CD1c-positive myeloid dendritic cell (primary cell): ENCODE data around the gene MAGEA9B.
"Not testable (repeated sequence)": the region's sequence is repeated elsewhere in the genome, so short reads cannot be mapped to it uniquely, and the experiment has no call there.

Experiments
- DNase-seq: peaks from one replicate; pipeline ENCODE4 v3.0.0-alpha.2; 2016; ENCODE audit errors: extremely low spot score

Gene MAGEA9B, protein sequence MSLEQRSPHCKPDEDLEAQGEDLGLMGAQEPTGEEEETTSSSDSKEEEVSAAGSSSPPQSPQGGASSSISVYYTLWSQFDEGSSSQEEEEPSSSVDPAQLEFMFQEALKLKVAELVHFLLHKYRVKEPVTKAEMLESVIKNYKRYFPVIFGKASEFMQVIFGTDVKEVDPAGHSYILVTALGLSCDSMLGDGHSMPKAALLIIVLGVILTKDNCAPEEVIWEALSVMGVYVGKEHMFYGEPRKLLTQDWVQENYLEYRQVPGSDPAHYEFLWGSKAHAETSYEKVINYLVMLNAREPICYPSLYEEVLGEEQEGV

DNA sequence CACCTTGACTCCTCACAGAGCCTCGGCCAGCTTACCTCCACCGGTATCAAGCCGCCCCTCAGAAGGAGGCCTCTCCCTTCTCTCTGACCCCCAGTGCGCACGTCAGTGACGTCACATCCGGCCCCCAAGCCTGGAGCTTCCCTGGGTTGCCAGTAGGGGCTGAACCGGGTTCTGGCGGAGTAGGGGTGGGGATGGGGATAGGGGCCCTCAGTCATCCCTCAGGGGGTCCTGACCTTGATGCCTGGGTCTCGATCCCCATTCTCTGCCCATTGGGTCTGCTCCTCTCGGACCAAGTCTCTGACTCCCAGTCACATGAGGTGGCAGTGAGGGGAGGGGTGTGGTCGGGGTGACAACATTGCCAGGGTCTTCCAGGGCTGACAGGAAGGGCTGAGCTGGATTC lies at the start of gene MAGEA9B:
TSS of gene MAGEA9B (minus strand) at position 101 of the 400 bp plus-strand sequence. CDS start 4,280 bp downstream, outside the sequence.
- not testable (repeated sequence) for DNase-seq

DNA sequence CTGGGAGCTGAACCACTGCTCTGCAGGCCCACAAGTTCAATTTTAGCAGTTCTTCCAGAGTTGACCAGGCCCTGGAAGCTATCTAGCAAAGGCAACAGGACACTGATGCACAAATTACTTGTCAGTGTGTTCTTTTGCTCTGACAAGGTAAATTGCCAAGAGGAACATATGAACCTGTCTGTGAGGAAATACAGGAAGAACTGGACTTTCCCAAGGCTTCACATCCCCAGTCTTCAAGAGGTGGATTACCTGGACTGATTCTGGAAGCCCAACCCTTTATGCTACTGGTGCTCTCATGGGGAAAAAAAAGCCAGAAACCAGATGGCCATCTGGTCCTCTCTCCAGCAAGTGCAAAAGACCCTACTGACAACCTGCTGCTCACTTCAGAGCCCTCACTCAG lies 46.3 kb upstream of the MAGEA9B start:
- no peak for DNase-seq

DNA sequence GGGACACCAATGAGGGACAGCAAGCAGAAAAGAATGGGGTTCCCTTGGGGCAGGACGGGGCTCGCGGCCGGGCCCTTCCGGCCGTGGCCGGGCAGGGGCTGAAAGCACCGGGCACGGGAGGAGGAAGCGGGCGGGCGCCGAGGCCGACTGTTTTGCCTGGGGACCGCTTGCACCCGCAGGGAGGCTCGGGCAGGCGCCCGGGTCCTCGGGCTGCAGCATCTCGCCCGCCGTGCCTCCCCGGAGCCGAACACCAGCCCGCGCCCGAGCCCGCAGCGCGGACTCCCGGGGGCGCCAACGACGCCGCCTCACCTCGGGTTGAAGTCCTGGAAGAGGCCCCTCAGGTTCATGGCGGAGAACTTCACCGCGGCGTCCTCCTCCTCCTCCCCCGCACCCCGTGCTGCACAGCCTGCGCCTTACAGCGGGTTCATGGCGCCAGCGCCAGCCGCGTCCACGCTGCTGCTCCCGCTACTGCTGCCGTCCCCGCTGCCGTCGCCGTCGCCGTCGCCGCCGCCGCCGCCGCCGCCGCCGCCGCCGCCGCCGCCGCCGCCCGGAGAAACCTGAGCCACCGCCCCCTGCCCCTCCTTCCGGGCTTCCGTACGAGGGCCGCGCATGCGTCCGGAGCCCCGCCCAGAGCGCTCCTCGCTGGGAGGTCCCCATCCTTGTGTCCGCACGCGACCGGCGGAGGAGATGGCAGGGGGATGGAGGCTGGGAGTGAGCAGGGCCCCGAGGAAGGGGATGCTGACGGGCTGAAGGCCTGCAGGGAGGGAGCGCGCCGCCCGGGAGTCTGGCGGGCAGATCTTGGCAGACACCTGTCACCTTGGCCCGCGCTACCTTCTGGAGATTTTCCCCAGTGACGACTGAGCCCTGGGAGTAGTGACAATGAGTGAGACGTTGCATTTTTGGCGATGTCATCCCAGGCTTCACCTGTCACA lies 44.2 kb upstream of the MAGEA9B start, which contains the start of gene TMEM185A:
TSS of gene TMEM185A (minus strand) at position 559 of the 932 bp plus-strand sequence. CDS start at position 347, 212 bp downstream.
- DNase-seq = peak; percentile 67

DNA sequence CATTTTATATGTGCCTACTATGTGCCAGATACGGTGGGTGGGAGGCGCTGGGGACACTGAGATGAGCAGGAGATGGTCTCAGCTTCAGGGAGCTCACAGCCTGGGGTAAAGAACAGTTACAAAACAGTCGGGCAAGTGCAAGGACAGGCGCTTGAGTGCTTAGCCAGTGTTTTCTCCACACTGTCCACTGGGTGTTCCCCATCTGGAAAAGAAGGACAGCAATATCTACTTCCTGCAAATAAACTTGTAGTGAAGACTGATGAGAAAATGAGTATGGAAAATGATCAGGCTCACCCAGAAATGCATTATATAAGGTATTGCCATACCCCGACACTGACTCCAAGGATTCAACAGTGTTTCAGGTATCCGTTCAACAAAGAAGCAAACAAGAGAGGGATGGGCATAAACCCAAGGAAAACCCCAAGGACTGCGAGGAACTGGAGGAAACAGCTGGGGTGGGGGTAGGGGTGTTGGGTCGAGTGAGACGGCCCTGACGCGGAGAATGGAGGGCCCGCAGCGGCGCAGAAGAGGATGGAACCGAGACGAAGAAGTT lies 43.5 kb upstream of the MAGEA9B start:
- peak; percentile 15 for DNase-seq

DNA sequence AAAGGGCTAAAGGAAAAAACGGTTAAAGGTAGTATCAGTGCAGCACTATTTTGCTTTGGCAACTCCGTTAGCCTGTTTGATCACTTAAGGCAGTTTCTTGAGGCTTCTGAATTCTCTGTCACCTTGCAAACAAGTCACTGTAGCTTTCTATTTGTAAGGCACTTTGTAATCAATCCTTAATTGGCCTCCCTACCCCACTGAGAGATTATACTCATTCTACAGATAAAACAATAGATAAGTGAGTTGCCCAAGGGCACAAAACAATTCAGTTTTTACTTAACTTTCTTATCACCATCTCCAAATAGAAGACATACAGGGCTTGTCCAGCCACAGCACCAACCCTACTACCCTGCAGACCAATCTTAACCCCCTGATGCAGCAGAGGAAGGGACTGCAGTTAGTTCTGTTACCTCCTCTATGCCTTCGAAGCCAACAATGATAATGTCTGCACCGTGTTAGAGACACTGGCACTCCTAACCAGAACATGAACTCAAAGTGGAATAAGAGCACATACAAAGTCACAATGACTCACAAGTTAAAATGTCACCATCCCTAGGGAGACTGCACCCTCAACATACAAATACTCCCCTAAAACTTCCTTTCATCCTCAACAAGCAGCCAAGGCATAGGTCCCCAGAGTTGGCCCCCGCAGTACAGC lies 42.6 kb upstream of the MAGEA9B start:
- DNase-seq = no peak

DNA sequence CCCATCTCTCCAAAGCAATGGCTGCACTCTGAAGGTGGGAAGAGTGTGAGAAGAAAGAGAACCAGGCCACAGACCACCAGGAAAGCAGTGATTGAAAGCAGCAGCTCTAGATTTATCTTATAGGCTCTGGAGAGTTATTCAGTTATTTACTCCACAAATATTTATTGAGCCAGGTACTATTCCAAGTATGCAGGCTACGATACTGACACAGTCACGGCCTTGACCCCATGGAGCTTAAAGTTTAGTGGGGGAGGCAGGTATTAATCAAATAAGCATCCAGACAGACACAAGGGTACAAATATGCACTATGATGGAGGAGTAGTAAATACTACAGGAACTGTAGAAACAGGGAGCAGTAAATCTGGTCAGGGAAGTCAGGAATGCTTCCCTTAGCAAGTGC lies 41.5 kb upstream of the MAGEA9B start:
- DNase-seq = no peak

DNA sequence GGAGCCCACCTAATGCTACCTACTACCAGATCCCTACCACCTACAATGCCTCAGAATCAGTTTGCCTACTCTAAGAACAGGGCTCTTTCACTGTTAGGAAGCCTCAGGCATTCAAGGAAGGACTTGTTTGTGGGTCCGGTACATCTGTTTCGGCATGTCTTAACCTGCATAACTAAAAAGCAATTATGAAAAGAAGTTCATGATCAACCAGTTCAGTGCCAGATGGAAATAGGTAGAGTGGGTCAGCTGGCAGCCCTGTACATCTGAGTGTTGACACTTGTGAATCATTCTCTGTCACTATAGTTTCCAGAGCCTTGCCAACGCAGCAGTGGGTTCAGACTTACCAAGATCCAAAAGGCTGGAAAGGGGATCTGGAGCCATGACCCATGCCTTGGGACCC lies 41.0 kb upstream of the MAGEA9B start:
- no peak for DNase-seq

DNA sequence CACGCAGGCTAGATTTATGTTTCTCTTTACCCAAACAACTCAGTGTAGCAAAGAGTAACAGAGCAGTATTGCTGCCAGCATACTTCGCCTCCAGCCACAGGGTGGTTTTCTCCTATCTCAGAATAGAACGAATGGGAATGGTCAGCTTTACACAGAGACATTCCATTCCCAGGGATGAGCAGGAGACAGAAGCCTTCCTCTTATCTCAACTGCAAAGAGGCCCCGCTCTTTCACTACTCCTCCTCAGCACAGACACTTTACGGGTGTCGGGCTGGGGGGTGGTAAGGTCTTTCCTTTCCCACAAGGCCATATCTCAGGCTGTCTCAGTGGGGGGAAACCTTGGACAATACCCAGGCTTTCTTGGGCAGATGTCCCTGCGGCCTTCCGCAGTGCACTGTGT lies 39.6 kb upstream of the MAGEA9B start:
- not testable (repeated sequence) for DNase-seq

DNA sequence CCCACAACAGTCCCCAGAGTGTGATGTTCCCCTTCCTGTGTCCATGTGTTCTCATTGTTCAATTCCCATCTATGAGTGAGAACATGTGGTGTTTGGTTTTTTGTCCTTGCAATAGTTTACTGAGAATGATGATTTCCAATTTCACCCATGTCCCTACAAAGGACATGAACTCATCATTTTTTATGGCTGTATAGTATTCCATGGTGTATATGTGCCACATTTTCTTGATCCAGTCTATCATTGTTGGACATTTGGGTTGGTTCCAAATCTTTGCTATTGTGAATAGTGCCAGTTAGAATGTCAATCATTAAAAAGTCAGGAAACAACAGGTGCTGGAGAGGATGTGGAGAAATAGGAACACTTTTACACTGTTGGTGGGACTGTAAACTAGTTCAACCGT lies 32.4 kb upstream of the MAGEA9B start:
- DNase-seq = not testable (repeated sequence)

DNA sequence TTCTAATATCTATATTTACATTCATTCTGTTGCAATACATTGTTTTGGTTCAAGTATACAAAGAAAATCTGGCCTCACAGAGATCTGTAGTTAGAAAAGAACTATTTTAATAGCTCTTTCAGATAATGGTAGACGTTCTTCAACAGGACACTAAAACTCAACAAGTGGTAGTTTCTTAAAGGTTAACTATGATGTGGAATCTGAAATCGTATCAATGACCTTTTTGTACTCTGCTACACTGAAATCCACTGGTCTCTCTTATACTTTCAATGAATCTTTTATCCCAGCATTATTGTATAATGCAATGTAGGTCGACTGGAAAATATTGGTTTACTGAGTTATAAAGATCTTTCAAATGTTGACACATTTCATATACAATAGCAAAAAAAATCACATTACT lies 31.6 kb upstream of the MAGEA9B start:
- no peak for DNase-seq

DNA sequence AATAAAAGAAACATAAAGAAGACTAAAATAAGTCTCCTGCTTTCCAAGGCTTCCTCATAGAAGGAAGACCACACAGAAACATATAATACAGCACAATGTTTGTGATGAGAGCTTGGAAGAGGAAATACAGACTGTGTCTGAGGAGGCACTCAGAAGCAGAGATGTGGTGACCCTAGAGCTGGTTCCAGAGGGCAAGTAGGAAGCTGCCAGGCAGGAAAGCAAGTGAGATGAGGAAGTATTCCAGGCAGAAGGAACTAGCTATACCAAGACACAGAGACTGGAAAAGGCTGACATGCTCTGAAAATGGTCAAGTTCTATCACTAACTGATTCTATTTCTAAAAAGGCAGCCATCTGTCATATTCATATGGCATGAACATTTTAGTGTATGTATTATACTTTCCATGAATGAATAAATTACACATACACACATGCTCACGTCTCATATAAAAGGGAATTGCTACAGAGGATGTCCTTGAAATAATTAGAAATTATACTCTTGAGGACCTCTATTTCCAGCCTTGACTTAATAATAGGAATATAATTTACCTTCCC lies 24.4 kb upstream of the MAGEA9B start:
- peak; percentile 2 for DNase-seq

DNA sequence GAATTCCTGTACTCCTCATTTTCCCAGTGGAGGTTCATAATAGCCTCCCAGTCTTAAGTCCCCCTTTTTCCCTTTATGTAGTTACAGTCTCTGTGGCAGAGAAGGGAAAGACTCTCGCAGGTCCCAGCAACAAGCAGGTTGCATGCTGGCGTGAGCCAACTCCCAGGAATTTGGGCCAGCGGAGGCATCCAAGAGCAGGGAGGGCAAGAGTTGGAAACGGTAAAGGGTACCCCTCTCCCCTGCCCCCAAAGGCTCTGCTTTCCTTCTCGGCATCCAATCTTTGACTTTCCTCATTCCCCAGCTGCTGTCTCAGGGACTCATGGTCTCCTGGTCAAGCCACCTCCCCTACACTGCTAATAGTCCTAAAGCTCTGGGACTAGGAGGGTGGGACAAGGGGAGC lies 23.3 kb upstream of the MAGEA9B start:
- DNase-seq = no peak

DNA sequence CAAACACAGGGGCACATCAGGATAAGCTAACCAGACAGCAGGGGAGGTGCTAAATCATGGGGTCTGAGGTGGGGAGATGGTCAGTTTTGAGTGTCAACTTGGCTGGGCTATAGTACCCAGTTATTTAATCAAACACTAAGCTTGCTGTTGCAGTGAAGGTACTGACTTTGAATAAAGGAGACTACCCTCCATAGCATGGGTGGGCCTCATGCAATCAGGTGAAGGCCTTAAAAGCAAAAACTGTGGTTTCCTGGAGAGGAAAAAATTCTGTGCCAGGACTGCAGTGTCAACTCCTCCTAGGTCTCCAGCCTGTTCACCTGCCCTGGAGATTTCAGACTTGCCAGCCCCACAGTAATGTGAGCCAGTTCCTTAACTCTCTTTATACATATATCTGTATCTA lies 20.4 kb upstream of the MAGEA9B start:
- DNase-seq = no peak

DNA sequence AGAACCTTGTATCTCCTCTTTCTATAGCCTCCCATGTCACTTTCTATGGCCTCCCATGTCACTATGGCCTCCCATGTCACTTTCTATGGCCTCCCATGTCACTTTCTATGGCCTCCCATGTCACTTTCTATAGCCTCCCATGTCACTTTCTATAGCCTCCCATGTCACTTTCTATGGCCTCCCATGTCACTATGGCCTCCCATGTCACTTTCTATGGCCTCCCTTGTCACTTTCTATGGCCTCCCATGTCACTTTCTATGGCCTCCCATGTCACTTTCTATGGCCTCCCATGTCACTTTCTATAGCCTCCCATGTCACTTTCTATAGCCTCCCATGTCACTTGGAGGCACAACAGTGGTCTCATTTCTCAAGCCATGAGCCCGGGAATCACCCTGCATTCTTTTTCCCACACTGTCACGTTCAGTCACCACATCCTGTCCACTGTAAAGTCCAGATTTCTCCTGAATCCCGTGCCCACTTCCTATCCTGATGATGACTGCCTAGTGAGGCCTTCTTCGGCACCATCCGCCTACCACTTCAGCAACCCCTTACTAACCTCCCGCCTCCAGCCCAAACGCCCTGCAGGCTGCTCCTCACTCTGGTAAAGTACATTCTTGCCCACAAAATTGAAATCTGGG lies 18.1 kb upstream of the MAGEA9B start:
- not testable (repeated sequence) for DNase-seq

DNA sequence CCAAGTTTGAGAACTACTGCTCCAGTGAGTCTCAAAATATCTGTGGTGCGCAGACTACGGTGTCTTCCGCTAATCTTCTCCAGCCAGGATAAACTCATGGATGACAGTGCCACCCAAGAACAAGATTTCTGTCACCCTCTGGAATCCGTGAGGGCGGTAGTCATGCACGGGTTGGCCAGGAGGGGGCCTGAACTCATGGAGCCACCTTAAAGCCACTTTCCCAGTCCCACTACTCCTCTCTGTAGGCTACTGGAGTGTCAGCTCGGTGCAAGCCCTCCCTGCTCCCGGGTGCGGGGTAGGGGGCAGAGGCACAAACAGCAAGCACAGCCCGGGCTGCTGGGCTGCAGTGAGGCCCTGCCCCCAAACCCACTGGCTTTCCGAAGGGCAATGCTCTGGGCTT lies 11.3 kb upstream of the MAGEA9B start:
- DNase-seq = not testable (repeated sequence)

DNA sequence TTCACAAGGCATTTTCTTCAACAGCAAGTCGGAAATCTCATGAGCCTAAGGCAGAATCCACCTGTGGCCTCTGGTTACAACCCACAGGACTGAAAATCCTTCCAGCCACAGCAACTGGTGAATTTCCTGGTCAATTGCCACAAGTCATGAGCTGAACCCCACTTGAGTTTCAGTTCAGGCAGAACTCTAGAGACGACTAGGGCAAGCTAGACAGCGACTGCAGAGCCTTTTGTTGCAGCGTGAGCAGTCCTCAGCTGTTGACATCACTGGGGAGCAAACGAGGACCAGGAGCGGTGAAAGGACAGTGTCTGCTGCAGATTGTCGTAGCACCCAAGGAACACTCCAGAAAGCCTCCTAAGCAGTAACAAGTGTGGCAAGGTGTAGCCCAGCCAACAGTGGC lies 8.7 kb upstream of the MAGEA9B start:
- not testable (repeated sequence) for DNase-seq

DNA sequence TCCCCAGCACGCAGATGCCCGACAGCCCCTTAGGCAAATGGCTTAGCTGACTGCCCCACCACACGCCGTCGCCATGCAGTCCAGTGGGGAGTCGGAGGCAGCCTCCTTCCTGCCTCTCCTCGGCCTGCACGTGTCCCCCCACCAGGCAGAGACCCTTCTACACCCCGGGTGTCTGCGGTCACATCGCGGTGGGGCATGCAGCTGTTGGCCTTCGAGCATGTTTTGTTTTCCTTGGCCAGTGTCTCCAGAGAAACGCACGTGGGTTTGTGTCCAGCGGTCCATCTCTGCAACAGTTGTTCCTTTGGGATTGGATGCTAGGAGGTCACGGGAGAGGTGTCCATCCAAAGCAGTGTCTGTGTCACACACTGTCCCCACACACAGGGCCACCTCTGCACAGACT lies 8.0 kb upstream of the MAGEA9B start, which contains the start of gene HSFX2:
TSS of gene HSFX2 (minus strand) at position 101 of the 400 bp plus-strand sequence. CDS start 614 bp downstream, outside the sequence.
- DNase-seq = not testable (repeated sequence)

DNA sequence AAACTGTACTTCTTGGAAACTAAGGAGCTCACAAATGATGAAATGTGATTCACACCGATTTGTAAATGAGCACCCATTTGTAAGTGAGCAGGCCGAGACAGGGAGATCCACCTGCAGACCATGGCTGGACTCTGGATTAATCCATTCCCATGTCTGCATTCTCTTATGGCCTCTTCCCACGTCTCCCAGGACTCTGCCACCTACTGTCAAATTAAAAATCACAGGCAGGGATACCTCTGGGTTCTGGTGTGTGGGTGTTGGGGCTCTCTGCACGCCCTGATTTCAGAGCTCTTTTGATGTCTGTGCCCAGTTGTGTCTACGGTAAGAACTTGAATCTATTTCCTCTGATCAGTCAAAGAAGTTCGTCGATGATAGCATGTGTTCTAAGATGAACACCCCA lies 3.7 kb upstream of the MAGEA9B start:
- DNase-seq = not testable (repeated sequence)

DNA sequence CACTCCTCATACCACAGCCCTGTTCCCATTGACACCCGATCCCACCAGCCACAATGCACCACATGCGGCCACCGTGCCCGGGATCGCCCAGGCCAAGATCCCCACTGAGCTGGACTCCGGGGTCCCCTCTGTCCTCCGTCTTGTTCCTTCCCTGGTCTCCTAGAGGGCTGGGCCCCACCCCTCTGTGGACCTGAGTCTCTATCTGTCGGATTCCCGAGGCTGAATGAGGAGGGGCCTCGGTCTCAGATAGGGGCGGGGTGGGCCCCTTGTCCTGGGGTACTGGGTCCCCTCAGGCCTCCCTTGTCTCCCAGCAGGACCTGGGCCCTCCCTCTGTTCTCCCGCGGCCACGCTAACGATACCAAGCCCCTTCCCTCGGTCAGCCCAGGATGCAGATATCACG lies 1.6 kb downstream of the MAGEA9B start:
- DNase-seq = not testable (repeated sequence)

DNA sequence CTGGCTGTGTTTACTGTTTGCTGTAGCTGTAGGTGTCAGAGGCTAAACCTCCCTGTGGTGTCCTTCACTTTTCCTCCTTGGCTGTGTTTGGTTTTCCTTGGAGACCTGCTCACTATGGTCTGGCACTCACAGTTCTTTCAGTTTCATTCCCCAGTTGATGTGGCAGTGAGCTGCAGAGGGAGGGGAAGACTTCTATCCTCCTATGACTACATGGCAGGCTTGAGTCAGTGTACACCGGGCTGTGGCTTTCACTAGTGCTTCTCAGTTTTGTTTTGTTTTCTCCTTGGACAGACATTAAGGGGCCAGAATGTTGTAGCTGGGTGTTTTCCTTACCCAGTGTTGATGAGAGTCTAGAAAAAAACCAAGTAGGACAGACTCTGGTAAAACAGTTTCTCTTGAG lies 13.8 kb downstream of the MAGEA9B start:
- not testable (repeated sequence) for DNase-seq

DNA sequence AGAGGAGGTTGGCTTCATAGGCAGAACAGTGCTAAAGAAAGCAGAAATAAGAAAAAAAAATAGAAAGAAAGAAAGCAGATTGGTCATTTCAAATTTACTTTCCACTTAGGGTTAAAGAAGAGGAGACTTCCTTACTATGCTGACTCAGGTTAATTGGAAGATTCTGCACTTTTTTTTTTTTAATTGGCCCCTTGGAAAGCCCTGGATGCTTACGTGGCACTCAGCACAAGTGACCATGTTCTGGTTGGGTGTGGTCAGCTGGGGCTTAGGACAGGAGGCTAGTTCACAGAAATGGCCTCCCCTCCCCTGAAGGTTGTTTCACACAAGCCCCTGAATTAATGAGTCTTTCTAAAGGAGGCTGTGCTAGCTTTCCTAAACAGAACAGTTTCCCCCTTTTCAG lies 14.5 kb downstream of the MAGEA9B start:
- no peak for DNase-seq
